Activated T-cell treated with anti-CD3 and anti-CD28 coated beads, Interleukin-2, amount 50 U/mL, for 24 hours (primary cell): Measurements from ENCODE around the gene BMPR1B.
"Not testable (repeated sequence)": the region's sequence is repeated elsewhere in the genome, so short reads cannot be mapped to it uniquely, and the experiment has no call there.

Source experiments
- DNase-seq: peaks from one replicate; pipeline ENCODE4 v3.0.0-alpha.2; 2020
- H3K27ac Mint-ChIP-seq: 2 replicates; pipeline ENCODE4 v1.8.0; 2020; ENCODE audit warnings: mild to moderate bottlenecking, mixed read lengths
- H3K27me3 Mint-ChIP-seq: 2 replicates; pipeline ENCODE4 v1.8.0; 2020; ENCODE audit warnings: mixed read lengths
- H3K36me3 Mint-ChIP-seq: 2 replicates; pipeline ENCODE4 v1.8.0; 2020; ENCODE audit warnings: low read depth, mixed read lengths
- H3K4me1 Mint-ChIP-seq: 2 replicates; pipeline ENCODE4 v1.8.0; 2020; ENCODE audit warnings: low read depth, mixed read lengths
- H3K4me3 Mint-ChIP-seq: 2 replicates; pipeline ENCODE4 v1.8.0; 2020; ENCODE audit warnings: mild to moderate bottlenecking, moderate library complexity, mixed read lengths
- H3K9me3 Mint-ChIP-seq: 2 replicates; pipeline ENCODE4 v1.8.0; 2020; ENCODE audit warnings: mixed read lengths

BMPR1B gene

DNA sequence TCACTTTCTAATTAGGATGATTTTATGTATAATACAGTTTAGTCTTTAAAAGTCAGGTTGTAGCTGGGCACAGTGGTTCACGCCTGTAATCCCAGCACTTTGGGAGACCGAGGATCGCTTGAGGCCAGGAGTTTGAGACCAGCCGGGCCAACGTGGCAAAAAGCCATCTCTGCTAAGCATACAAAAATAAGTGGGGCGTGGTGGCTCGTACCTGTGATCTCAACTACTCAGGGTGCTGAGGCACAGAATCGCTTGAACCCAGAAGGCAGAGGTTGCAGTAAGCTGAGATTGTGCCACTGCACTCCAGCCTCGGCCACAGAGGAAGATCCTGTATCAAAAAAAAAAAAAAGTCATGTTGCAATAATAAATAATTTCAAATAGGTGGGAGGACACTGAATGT lies 364.2 kb downstream of the BMPR1B start:
- H3K9me3 Mint-ChIP-seq = no peaks in the 10 kb centered on the region
- H3K27me3 Mint-ChIP-seq = no peaks in the 10 kb centered on the region
- no peak overlapping the region for H3K27ac Mint-ChIP-seq
- no peak for DNase-seq
- no peaks in the 10 kb centered on the region for H3K36me3 Mint-ChIP-seq
- H3K4me1 Mint-ChIP-seq = no peaks in the 10 kb centered on the region
- no peak overlapping the region for H3K4me3 Mint-ChIP-seq

GRCh38 chr4:95124906-95125504 lies 367.2 kb downstream of the BMPR1B start:
- Mint-ChIP-seq H3K27ac (no peak overlapping the region), H3K36me3 (no peaks in the 10 kb centered on the region), H3K27me3 (no peaks in the 10 kb centered on the region), H3K9me3 (no peaks in the 10 kb centered on the region), H3K4me3 (no peak overlapping the region), H3K4me1 (peaks cover 4% of the 10 kb centered on the region)
- no peak for DNase-seq

DNA sequence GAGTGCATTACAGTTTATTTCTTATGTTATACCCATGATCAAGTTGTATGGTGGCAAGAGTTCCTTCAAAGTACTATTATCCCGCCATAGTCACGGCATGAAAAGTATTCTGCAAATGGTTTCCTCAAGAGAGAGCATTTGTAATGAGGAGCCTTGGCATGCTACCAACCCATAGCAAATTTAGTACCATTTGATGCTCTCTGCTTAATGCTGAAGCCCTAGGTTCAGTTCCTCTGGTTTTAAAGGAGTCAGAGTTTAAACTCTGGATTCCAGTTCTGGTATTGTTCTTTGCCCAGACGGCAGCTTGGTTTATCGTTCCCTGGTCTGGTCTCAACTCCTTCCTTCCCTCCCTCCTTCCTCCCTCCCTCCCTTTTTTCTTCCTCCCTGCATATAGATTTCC lies 371.3 kb downstream of the BMPR1B start:
- no peaks in the 10 kb centered on the region for H3K27me3 Mint-ChIP-seq
- no peaks in the 10 kb centered on the region for H3K36me3 Mint-ChIP-seq
- peaks cover 9% of the 10 kb centered on the region for H3K4me1 Mint-ChIP-seq
- H3K27ac Mint-ChIP-seq = no peak overlapping the region
- DNase-seq = no peak
- H3K4me3 Mint-ChIP-seq = no peak overlapping the region
- no peaks in the 10 kb centered on the region for H3K9me3 Mint-ChIP-seq

DNA sequence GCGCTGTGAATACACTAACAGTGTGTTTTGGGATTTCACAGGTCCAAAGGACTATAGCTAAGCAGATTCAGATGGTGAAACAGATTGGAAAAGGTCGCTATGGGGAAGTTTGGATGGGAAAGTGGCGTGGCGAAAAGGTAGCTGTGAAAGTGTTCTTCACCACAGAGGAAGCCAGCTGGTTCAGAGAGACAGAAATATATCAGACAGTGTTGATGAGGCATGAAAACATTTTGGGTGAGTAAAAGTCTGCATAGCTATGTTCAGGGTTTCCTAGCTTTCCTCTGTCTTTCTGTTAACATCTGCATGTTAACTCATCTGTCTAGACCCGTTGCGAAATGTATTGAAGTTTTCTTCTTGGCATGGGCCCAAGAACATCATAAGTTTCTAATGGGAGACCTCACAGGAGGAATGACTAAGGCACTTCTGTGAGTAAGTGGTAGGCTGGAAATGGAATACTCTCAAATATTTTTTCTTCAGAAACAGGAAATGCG lies 372.1 kb downstream of the BMPR1B start:
- Mint-ChIP-seq H3K27me3 (no peaks in the 10 kb centered on the region), H3K36me3 (no peaks in the 10 kb centered on the region), H3K9me3 (peaks cover 2% of the 10 kb centered on the region), H3K4me3 (no peak overlapping the region), H3K27ac (no peak overlapping the region), H3K4me1 (peaks cover 9% of the 10 kb centered on the region)
- no peak for DNase-seq

DNA sequence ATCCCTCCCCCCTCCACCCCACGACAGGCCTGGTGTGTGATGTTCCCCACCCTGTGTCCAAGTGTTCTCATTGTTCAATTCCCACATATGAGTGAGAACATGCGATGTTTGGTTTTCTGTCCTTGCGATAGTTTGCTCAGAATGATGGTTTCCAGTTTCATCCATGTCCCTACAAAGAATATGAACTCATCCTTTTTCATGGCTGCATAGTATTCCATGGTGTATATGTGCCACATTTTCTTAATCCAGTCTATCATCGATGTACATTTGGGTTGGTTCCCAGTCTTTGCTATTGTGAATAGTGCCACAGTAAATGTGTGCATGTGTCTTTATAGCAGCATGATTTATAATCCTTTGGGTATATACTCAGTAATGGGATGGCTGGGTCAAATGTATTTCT lies 376.3 kb downstream of the BMPR1B start:
- H3K27me3 Mint-ChIP-seq, H3K4me1 Mint-ChIP-seq, H3K36me3 Mint-ChIP-seq, H3K27ac Mint-ChIP-seq, H3K9me3 Mint-ChIP-seq, H3K4me3 Mint-ChIP-seq, DNase-seq: not testable (repeated sequence)

DNA sequence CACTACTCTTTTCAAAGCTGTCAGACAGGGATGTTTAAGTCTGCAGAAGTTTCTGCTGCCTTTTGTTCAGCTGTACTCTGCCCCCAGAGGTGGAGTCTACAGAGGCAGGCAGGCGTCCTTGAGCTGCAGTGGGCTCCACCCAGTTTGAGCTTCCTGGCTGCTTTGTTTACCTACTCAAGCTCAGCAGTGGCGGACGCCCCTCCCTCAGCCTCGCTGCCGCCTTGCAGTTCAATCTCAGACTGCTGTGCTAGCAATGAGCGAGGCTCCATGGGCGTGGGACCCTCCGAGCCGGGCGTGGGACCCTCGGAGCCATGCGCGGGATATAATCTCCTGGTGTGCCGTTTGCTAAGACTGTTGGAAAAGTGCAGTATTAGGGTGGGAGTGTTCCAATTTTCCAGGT lies 381.7 kb downstream of the BMPR1B start:
- not testable (repeated sequence) for H3K9me3 Mint-ChIP-seq, DNase-seq, H3K4me3 Mint-ChIP-seq, H3K4me1 Mint-ChIP-seq, H3K27ac Mint-ChIP-seq, H3K27me3 Mint-ChIP-seq, H3K36me3 Mint-ChIP-seq

- no peak overlapping the region for H3K4me3 Mint-ChIP-seq
- H3K36me3 Mint-ChIP-seq = no peaks in the 10 kb centered on the region
- H3K27ac Mint-ChIP-seq = no peak overlapping the region
- H3K9me3 Mint-ChIP-seq = peaks cover 3% of the 10 kb centered on the region
- no peak for DNase-seq
- peaks cover 8% of the 10 kb centered on the region for H3K27me3 Mint-ChIP-seq
- H3K4me1 Mint-ChIP-seq = no peaks in the 10 kb centered on the region
Measured at GRCh38 chr4:95141361-95141760, 383.6 kb downstream of the BMPR1B start.

DNA sequence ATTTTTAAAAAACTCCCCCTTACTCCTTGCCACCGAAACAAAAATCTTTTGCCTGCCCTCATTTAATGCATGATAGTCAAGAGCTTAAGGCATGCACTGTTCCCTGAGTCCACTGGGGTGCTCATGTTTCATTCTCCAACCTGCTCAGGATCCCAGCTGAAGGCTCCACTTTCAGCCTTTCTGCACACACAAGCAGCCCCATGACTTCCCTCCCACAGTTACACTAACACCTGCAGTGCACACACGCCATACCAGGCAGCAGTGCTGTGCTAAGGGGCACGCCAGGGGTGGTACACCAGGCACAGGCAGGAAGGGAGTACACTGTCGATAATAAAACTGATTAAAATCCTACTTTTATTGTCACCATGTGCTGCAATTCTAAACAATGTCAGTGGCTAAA lies 385.2 kb downstream of the BMPR1B start:
- H3K4me1 Mint-ChIP-seq = no peaks in the 10 kb centered on the region
- no peak overlapping the region for H3K27ac Mint-ChIP-seq
- no peak overlapping the region for H3K4me3 Mint-ChIP-seq
- no peak for DNase-seq
- peaks cover 8% of the 10 kb centered on the region for H3K27me3 Mint-ChIP-seq
- no peaks in the 10 kb centered on the region for H3K36me3 Mint-ChIP-seq
- H3K9me3 Mint-ChIP-seq = peaks cover 3% of the 10 kb centered on the region

DNA sequence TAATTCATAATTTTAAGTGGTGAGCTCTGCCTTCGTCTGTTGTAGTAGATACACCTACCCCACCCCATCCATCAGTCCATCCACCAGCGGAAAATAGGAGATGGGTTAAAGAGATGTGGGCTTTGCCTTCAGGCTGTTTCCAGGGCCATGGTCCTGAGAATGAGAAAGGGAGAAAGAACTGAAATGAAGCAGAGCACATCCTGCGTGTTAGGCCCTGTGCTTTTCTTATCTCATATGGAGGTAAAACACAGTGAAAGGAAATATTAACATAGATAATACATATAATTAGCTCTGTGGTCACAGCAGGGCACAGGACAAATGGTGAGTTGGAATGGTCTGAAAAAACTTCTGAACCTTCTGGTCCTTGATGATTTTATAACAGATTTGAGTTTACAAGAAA lies 393.5 kb downstream of the BMPR1B start:
- H3K27me3 Mint-ChIP-seq = no peaks in the 10 kb centered on the region
- H3K36me3 Mint-ChIP-seq = no peaks in the 10 kb centered on the region
- no peak for DNase-seq
- no peak overlapping the region for H3K4me3 Mint-ChIP-seq
- no peak overlapping the region for H3K27ac Mint-ChIP-seq
- no peaks in the 10 kb centered on the region for H3K9me3 Mint-ChIP-seq
- peaks cover 14% of the 10 kb centered on the region for H3K4me1 Mint-ChIP-seq

DNA sequence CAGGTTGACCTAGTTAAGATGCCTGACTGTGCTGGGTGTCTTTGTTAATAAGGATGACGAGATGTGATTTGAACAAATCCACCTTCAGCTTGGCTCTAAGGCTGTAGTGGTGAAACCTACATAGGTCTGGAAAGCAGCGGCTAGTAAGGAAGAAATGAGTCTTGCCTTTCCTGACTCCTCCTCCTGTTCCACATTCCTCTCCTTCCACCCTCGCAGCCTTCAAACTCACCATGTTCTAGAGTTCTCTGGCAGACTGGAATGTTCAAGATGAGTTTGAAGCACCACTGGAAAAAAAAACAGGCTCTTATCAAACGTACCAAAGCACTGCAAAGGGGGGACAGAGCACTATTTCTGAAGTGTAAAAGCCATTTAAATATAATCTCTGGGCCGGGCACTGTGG lies 395.4 kb downstream of the BMPR1B start:
- H3K27me3 Mint-ChIP-seq = no peaks in the 10 kb centered on the region

GRCh38 chr4:95155759-95156451 lies 398.1 kb downstream of the BMPR1B start:
- Mint-ChIP-seq H3K27ac (no peak overlapping the region), H3K4me3 (no peak overlapping the region), H3K4me1 (peaks cover 15% of the 10 kb centered on the region), H3K9me3 (no peaks in the 10 kb centered on the region), H3K27me3 (no peaks in the 10 kb centered on the region), H3K36me3 (no peaks in the 10 kb centered on the region)
- no peak for DNase-seq

More for the DNA sequence above, 395.4 kb downstream of the BMPR1B start:
- Mint-ChIP-seq H3K9me3 (no peaks in the 10 kb centered on the region), H3K27ac (no peak overlapping the region), H3K36me3 (no peaks in the 10 kb centered on the region), H3K4me3 (no peak overlapping the region), H3K4me1 (peaks cover 15% of the 10 kb centered on the region)
- DNase-seq = no peak

GRCh38 chr4:95156452-95156765 lies 398.7 kb downstream of the BMPR1B start:
- no peak overlapping the region for H3K27ac Mint-ChIP-seq
- no peaks in the 10 kb centered on the region for H3K9me3 Mint-ChIP-seq
- DNase-seq = no peak
- no peaks in the 10 kb centered on the region for H3K27me3 Mint-ChIP-seq
- H3K36me3 Mint-ChIP-seq = no peaks in the 10 kb centered on the region
- H3K4me1 Mint-ChIP-seq = peaks cover 15% of the 10 kb centered on the region
- no peak overlapping the region for H3K4me3 Mint-ChIP-seq

DNA sequence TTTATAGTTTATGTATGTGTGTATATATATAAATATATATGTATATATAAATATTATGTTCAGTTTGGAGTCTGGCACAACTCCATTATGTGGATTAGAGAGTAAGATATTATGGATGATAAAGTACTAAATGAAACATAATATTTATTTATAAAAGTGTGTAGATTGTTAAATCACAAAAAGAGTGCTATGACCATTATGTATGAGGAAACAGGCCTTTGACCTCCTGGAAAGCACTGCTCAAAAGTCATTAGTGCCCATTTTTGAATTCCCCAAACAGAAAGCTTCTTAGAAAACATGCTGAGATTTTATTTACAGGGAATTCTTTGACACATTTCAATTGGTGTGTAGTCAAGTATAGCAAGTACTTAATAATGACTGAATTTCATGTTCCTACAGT lies 399.8 kb downstream of the BMPR1B start:
- DNase-seq = no peak
- Mint-ChIP-seq H3K4me1 (peaks cover 15% of the 10 kb centered on the region), H3K27ac (no peak overlapping the region), H3K4me3 (no peak overlapping the region), H3K36me3 (no peaks in the 10 kb centered on the region), H3K27me3 (no peaks in the 10 kb centered on the region), H3K9me3 (no peaks in the 10 kb centered on the region)

GRCh38 chr4:95158045-95158444 lies 400.3 kb downstream of the BMPR1B start:
- H3K27ac Mint-ChIP-seq = no peak overlapping the region
- H3K27me3 Mint-ChIP-seq = no peaks in the 10 kb centered on the region
- no peak for DNase-seq
- no peak overlapping the region for H3K4me3 Mint-ChIP-seq
- H3K4me1 Mint-ChIP-seq = peaks cover 15% of the 10 kb centered on the region
- no peaks in the 10 kb centered on the region for H3K9me3 Mint-ChIP-seq
- H3K36me3 Mint-ChIP-seq = no peaks in the 10 kb centered on the region

DNA sequence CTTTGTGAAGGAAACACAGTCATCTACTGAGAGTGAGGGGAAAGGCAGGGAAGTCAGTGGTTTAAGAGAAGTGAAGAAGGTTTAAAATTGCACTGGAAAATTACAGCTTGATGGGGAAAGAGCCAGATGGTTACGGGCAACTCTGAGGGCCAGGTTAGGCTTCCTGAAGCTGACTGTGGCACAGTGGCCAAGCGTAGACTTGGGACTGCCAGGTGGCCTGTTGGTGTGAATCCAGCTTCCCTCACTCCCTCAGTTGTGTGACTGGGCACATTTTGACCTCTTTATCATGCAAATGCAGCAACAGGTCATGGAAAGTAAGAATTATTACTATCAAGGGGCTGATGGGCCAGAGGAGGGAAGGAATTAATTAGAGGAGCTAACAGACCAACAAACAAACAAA lies 400.9 kb downstream of the BMPR1B start:
- H3K9me3 Mint-ChIP-seq = no peaks in the 10 kb centered on the region
- no peak for DNase-seq
- H3K4me1 Mint-ChIP-seq = peaks cover 15% of the 10 kb centered on the region
- H3K27ac Mint-ChIP-seq = no peak overlapping the region
- H3K27me3 Mint-ChIP-seq = no peaks in the 10 kb centered on the region
- H3K36me3 Mint-ChIP-seq = no peaks in the 10 kb centered on the region
- H3K4me3 Mint-ChIP-seq = no peak overlapping the region

- Mint-ChIP-seq H3K9me3 (no peaks in the 10 kb centered on the region), H3K36me3 (no peaks in the 10 kb centered on the region), H3K27me3 (no peaks in the 10 kb centered on the region), H3K4me3 (no peak overlapping the region), H3K27ac (no peak overlapping the region), H3K4me1 (peaks cover 15% of the 10 kb centered on the region)
- DNase-seq = no peak
Measured at GRCh38 chr4:95159384-95159783, 401.6 kb downstream of the BMPR1B start.
